ENCODE data around the gene ARHGAP15.

The ARHGAP15 gene

GRCh38 chr2:143399631-143400069, 270.4 kb downstream of the ARHGAP15 start:
- no peak overlapping the region for H3K4me3 ChIP-seq (ENCODE audit: insufficient read depth, low read length, poor library complexity, severe bottlenecking)
- H4K20me1 ChIP-seq (ENCODE audit: low read depth, low read length): 0 out of 2 replicates have a peak, but pooled peaks cover 3% of the 10 kb centered on the region
- H3K27ac ChIP-seq (ENCODE audit: low read depth, low read length): no peak overlapping the region
- H3K9me3 ChIP-seq (ENCODE audit: insufficient read depth, low read length): no peaks in the 10 kb centered on the region
- H3K36me3 ChIP-seq (ENCODE audit: low read length): no peaks in the 10 kb centered on the region
- H3K79me2 ChIP-seq (ENCODE audit: insufficient read depth, low read length): no peaks in the 10 kb centered on the region
- no peak overlapping the region for H3K4me2 ChIP-seq (ENCODE audit: low read depth, low read length, poor library complexity, severe bottlenecking)
- TF ChIP-seq CTCF (IDR thresholded peaks at IDR 0.05; ENCODE audit: insufficient read depth, low read length, poor library complexity, severe bottlenecking) (no peak), EZH2phosphoT487 (conservative IDR thresholded peaks at IDR 0.05; ENCODE audit: low read length) (no peak)
- H3K9ac ChIP-seq (ENCODE audit: low read length): no peak overlapping the region
- no peak overlapping the region for H2AFZ ChIP-seq (ENCODE audit: low read depth, low read length, severe bottlenecking)
- no peaks in the 10 kb centered on the region for H3F3A ChIP-seq (ENCODE audit: insufficient read depth)
- no peaks in the 10 kb centered on the region for H3K9me2 ChIP-seq (replicated peaks; ENCODE audit: insufficient read depth, low read length)
- H3K27me3 ChIP-seq (ENCODE audit: low read length): no peaks in the 10 kb centered on the region

- Histone ChIP-seq H4K20me1 (ENCODE audit: low read depth, low read length) (0 out of 2 replicates have a peak, but pooled peaks cover 3% of the 10 kb centered on the region), H3K9ac (ENCODE audit: low read length) (no peak overlapping the region), H2AFZ (ENCODE audit: low read depth, low read length, severe bottlenecking) (no peak overlapping the region), H3K27me3 (ENCODE audit: low read length) (no peaks in the 10 kb centered on the region), H3K4me2 (ENCODE audit: low read depth, low read length, poor library complexity, severe bottlenecking) (no peak overlapping the region), H3F3A (ENCODE audit: insufficient read depth) (no peaks in the 10 kb centered on the region), H3K4me3 (ENCODE audit: insufficient read depth, low read length, poor library complexity, severe bottlenecking) (no peak overlapping the region), H3K9me2 (replicated peaks; ENCODE audit: insufficient read depth, low read length) (no peaks in the 10 kb centered on the region), H3K36me3 (ENCODE audit: low read length) (no peaks in the 10 kb centered on the region), H3K27ac (ENCODE audit: low read depth, low read length) (no peak overlapping the region), H3K9me3 (ENCODE audit: insufficient read depth, low read length) (no peaks in the 10 kb centered on the region), H3K79me2 (ENCODE audit: insufficient read depth, low read length) (no peaks in the 10 kb centered on the region)
- TF ChIP-seq CTCF (IDR thresholded peaks at IDR 0.05; ENCODE audit: insufficient read depth, low read length, poor library complexity, severe bottlenecking): no peak
These were observed 272.6 kb downstream of the ARHGAP15 start for GRCh38 chr2:143401861-143402260.

- Histone ChIP-seq H3K9me2 (replicated peaks; ENCODE audit: insufficient read depth, low read length) (no peaks in the 10 kb centered on the region), H3K36me3 (ENCODE audit: low read length) (no peaks in the 10 kb centered on the region), H3K4me3 (ENCODE audit: insufficient read depth, low read length, poor library complexity, severe bottlenecking) (no peak overlapping the region), H4K20me1 (ENCODE audit: low read depth, low read length) (0 out of 2 replicates have a peak, but pooled peaks cover 3% of the 10 kb centered on the region), H3K27ac (ENCODE audit: low read depth, low read length) (no peak overlapping the region), H3K27me3 (ENCODE audit: low read length) (no peaks in the 10 kb centered on the region), H3K9me3 (ENCODE audit: insufficient read depth, low read length) (no peaks in the 10 kb centered on the region), H3K9ac (ENCODE audit: low read length) (no peak overlapping the region), H3F3A (ENCODE audit: insufficient read depth) (no peaks in the 10 kb centered on the region), H2AFZ (ENCODE audit: low read depth, low read length, severe bottlenecking) (no peak overlapping the region), H3K4me2 (ENCODE audit: low read depth, low read length, poor library complexity, severe bottlenecking) (no peak overlapping the region), H3K79me2 (ENCODE audit: insufficient read depth, low read length) (no peaks in the 10 kb centered on the region)
- no peak for TF ChIP-seq CTCF (IDR thresholded peaks at IDR 0.05; ENCODE audit: insufficient read depth, low read length, poor library complexity, severe bottlenecking)
- no peak for TF ChIP-seq EZH2phosphoT487 (conservative IDR thresholded peaks at IDR 0.05; ENCODE audit: low read length)
These were observed 273.2 kb downstream of the ARHGAP15 start for GRCh38 chr2:143402451-143402850.

Measured in SU-DHL-6 (cell line).